Prostate gland (tissue), 2 donors: ENCODE measurements around the gene TAB3. TPM values are rescaled to one million over a fixed set of nuclear protein-coding genes. Genes with fewer than 3 reads are reported as not detected.

Source experiments
- DNase-seq: peaks from one replicate; pipeline ENCODE4 v3.0.0-alpha.2; 2019; ENCODE audit warnings: low spot score
- H3K27ac ChIP-seq, 2 donors: fragments of 200-600 bp; sonication (generic); 2 replicates each; pipeline ENCODE4 v1.5.1; 2017 to 2019
- H3K27me3 ChIP-seq: fragments of 200-600 bp; sonication (generic); replicated peaks from 2 replicates; pipeline ENCODE4 v1.5.1; 2019; ENCODE audit not compliant: insufficient read depth
- H3K36me3 ChIP-seq, 2 donors: fragments of 200-600 bp; sonication (generic); 1 replicate in 1 of 2; 2 replicates in 1 of 2; pipeline versions ENCODE4 v1.5.1 to v1.8.1; 2017 to 2019
- H3K4me1 ChIP-seq: fragments of 200-600 bp; sonication (generic); replicated peaks from 2 replicates; pipeline ENCODE4 v1.5.1; 2019
- H3K4me3 ChIP-seq, 2 donors: fragments of 200-600 bp; sonication (generic); 2 replicates each; pipeline ENCODE4 v1.5.1; 2017 to 2019
- H3K9me3 ChIP-seq: fragments of 200-600 bp; sonication (generic); 2 replicates; pipeline ENCODE4 v1.5.1; 2017
- POLR2A ChIP-seq: fragments of 450-650 bp; IDR thresholded peaks from one replicate; pipeline ENCODE4 v1.6.1; 2016; ENCODE audit warnings: antibody characterized with exemption, mild to moderate bottlenecking
- POLR2AphosphoS5 ChIP-seq: sonication (generic); formaldehyde crosslinking; IDR thresholded peaks from one replicate; pipeline ENCODE4 v1.6.1; 2017; ENCODE audit warnings: antibody characterized with exemption
- WGBS: methylation state at CpG from one replicate; pipeline ENCODE4 v1.1.5; 2018; 5-methylcytosine and 5-hydroxymethylcytosine counted together
- intact Hi-C: fragments of 100-400 bp; cut with DNase I; formaldehyde crosslinking; loops from one replicate; pipeline ENCODE4 v1.14.2; 2022
- total RNA-seq, 2 donors: library from RNA; depleted of rRNA; stranded (reverse); fragments of >200 nt; gene quantifications; one replicate each; pipeline ENCODE4 v1.1.0, GENCODE V29; 2016
- TF ChIP-seq, protein P1 (sequence below), 4 experiments: fragments of 200-600 bp in 2 of 4; fragments of 450-650 bp in 2 of 4; sonication (generic) in 2 of 4; IDR thresholded peaks; 1 replicate in 3 of 4; 2 replicates in 1 of 4; pipeline ENCODE4 v1.5.1; 2016 to 2019; ENCODE audit warnings: antibody characterized with exemption in 4 of 4, mild to moderate bottlenecking in 2 of 4, moderate library complexity in 2 of 4

The TAB3 gene
- total RNA-seq, 2 donors from 2014 or later, result 53.1 to 166 TPM

DNA sequence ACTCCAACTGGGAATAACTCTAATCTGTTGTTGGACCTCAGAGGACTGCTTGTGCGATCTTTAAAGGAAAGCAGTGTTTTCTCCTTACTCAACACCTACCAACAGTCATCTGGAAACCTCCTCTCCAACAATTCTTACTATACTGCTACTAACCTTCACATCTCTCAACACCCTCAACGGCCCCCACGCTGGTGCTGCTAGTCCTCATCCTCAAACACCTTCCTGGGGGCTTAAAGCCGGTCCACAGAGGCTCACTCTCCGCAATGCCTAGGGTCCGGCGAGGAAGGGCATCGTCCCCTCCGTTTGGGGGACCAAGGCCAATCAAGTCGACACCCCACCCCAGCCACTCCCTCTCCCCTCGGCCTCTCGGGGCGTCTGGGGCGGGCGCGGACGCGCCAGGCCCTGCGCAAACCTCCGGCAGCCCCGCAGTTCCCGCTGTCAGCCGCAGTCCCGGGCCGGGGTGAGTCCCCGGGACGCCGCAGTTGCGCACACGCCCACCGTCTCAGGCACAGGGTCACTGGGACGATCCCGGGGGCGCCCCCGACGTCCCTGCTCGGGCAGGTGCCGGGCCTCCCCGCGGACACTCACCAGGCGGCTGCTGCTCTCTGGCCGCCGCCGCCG is 418 bp downstream of the TAB3 start:
- intact Hi-C loops, result loop anchor here (5.0 kb wide), 1 partner anchor 236 kb away; the partner anchor contains the start of gene GK
- no peak for TF ChIP-seq POLR2AphosphoS5
- TF ChIP-seq POLR2A, result no peak
- TF ChIP-seq, protein P1, sequence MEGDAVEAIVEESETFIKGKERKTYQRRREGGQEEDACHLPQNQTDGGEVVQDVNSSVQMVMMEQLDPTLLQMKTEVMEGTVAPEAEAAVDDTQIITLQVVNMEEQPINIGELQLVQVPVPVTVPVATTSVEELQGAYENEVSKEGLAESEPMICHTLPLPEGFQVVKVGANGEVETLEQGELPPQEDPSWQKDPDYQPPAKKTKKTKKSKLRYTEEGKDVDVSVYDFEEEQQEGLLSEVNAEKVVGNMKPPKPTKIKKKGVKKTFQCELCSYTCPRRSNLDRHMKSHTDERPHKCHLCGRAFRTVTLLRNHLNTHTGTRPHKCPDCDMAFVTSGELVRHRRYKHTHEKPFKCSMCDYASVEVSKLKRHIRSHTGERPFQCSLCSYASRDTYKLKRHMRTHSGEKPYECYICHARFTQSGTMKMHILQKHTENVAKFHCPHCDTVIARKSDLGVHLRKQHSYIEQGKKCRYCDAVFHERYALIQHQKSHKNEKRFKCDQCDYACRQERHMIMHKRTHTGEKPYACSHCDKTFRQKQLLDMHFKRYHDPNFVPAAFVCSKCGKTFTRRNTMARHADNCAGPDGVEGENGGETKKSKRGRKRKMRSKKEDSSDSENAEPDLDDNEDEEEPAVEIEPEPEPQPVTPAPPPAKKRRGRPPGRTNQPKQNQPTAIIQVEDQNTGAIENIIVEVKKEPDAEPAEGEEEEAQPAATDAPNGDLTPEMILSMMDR (IDR thresholded peaks at IDR 0.05), result no peak
- Histone ChIP-seq H3K4me1 (no peaks in the 10 kb centered on the region), H3K9me3 (no peaks in the 10 kb centered on the region), H3K27ac (peak overlapping the region; percentile 86 to 90), H3K27me3 (no peaks in the 10 kb centered on the region), H3K36me3 (no peaks in the 10 kb centered on the region), H3K4me3 (peak overlapping the region; percentile 63 to 76)
- under 1% methylated on average over 30 of the region's 45 CpGs for WGBS
- DNase-seq, result no peak

DNA sequence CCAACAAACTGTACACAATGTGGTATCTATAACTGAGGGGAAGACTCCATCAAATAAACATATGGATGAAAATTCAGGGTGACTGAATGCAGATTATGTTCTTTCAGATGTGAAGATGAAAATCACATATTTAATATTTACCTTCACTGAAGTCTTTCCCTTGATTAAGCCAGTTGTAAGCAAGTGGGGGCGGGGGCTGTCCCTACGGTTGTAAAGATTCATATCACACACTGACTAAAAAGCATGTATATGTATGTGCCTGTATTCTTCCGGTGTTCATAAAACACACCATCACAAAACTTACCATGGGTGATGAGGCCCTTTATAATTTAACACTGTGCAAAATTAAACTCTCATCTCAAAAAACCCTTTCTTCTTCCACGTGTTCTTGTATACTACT is 1.3 kb downstream of the TAB3 start:
- H3K27me3 ChIP-seq, result no peaks in the 10 kb centered on the region
- 8% methylated on average over 4 of the region's 4 CpGs for WGBS
- DNase-seq, result no peak
- H3K27ac ChIP-seq, result no peak overlapping the region
- no peaks in the 10 kb centered on the region for H3K9me3 ChIP-seq
- intact Hi-C loops, result loop anchor here (5.0 kb wide), 1 partner anchor 235 kb away; the partner anchor contains the start of gene GK
- H3K4me3 ChIP-seq, result peak overlapping the region; percentile 63 to 76
- H3K36me3 ChIP-seq, result no peaks in the 10 kb centered on the region
- no peaks in the 10 kb centered on the region for H3K4me1 ChIP-seq
- TF ChIP-seq, protein P1 (IDR thresholded peaks at IDR 0.05), result no peak
- TF ChIP-seq POLR2AphosphoS5, result no peak
- no peak for TF ChIP-seq POLR2A

DNA sequence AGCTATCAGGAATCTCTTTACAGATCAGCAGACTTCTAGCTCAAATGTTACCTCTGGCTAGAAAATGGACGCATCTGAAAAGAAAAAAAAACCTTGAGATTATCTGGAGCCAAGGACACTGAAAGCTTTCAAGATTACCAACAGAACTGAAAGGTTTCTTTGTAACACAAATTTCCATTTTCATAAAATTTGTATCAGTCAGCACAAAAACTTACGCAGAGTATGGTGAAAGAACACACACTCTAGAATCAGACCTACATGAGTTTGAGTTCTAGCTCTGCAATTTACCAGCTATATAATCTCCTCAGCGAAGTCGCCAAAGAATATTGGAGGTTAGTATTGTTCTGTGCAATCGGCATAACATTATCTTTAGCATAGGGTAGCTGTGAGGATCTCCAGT is 1.8 kb downstream of the TAB3 start:
- no peaks in the 10 kb centered on the region for H3K27me3 ChIP-seq
- no peak overlapping the region for H3K27ac ChIP-seq
- 90% methylated on average over 5 of the region's 5 CpGs for WGBS
- TF ChIP-seq, protein P1 (IDR thresholded peaks at IDR 0.05), result no peak
- TF ChIP-seq POLR2A, result no peak
- no peak for TF ChIP-seq POLR2AphosphoS5
- H3K4me1 ChIP-seq, result no peaks in the 10 kb centered on the region
- no peaks in the 10 kb centered on the region for H3K36me3 ChIP-seq
- no peaks in the 10 kb centered on the region for H3K9me3 ChIP-seq
- DNase-seq, result no peak
- H3K4me3 ChIP-seq, result no peak overlapping the region
- intact Hi-C loops, result loop anchor here (5.0 kb wide), 1 partner anchor 235 kb away; the partner anchor contains the start of gene GK

GRCh38 chrX:30885136-30885535 is 3.9 kb downstream of the TAB3 start:
- WGBS, result 90% methylated on average over 2 of the region's 2 CpGs
- TF ChIP-seq POLR2AphosphoS5, result no peak
- no peak for TF ChIP-seq POLR2A
- TF ChIP-seq, protein P1 (IDR thresholded peaks at IDR 0.05), result no peak
- H3K27me3 ChIP-seq, result no peaks in the 10 kb centered on the region
- intact Hi-C loops, result loop anchor here (5.0 kb wide), 1 partner anchor 233 kb away; the partner anchor contains the start of gene GK
- H3K27ac ChIP-seq, result no peak overlapping the region
- DNase-seq, result no peak
- H3K9me3 ChIP-seq, result no peaks in the 10 kb centered on the region
- H3K4me3 ChIP-seq, result no peak overlapping the region
- no peaks in the 10 kb centered on the region for H3K4me1 ChIP-seq
- H3K36me3 ChIP-seq, result no peaks in the 10 kb centered on the region

- no peaks in the 10 kb centered on the region for H3K36me3 ChIP-seq
- H3K4me1 ChIP-seq, result no peaks in the 10 kb centered on the region
- H3K4me3 ChIP-seq, result no peak overlapping the region
- H3K27me3 ChIP-seq, result no peaks in the 10 kb centered on the region
- intact Hi-C loops, result no loop called here
- no peak for DNase-seq
- no peaks in the 10 kb centered on the region for H3K9me3 ChIP-seq
- H3K27ac ChIP-seq, result no peak overlapping the region
- TF ChIP-seq POLR2AphosphoS5 (no peak), POLR2A (no peak)
- TF ChIP-seq, protein P1 (IDR thresholded peaks at IDR 0.05), result no peak
- WGBS, result 64% methylated on average over 2 of the region's 2 CpGs
These were observed 5.9 kb downstream of the TAB3 start for GRCh38 chrX:30883138-30883537.
